GM19193 (cell line): ENCODE results near the gene ISLR.

Source experiments
- POLR2A ChIP-seq: IDR thresholded peaks from 4 replicates; pipeline ENCODE4 v1.6.1; 2011; ENCODE audit not compliant: insufficient read depth, insufficient read length; ENCODE audit errors: extremely low read depth

The ISLR gene

DNA sequence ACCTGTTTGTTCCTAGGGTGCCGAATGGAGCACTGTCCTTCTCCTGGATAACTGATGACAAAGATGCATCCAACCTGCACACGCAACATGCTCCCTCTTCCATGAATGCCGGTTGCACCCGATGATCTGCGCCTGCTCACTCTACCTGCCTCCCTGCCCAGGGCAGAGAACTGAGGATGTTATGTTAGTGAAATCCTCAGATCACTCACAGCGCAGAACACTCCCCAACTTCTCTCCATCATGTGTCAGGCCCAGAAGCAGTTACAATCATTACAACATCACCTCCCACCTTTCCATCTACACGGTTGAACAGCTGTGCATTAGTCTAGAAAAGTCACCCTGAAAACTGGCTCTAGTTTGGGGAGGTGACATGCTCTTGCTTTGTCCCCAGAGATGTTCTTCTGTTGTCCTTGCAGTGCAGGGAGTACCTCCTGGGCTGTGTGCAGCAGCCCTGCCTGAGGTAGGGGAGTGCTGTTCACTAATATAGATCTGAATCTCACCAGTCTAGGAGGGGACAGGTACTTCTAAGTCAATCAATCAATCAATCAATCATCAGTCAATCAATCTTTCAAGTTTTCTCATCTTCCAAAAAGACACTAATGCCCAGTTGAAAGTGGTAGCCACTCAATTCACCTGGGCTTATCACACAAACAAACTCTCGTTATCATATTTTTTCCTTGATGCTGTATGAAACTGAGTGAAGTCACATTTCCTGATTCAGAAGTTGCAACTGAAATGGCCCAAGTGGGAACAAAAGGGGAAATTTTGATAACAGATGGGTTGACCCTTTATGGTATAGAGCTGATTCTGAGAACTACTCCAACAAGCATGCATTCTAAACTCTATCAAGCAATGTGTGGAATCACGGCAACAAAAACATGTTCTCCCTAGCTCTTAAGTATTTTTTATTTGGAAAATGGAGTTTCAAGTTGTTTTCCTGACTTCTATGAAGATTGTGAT lies 15.4 kb upstream of the ISLR start:
- no peak for TF ChIP-seq POLR2A

DNA sequence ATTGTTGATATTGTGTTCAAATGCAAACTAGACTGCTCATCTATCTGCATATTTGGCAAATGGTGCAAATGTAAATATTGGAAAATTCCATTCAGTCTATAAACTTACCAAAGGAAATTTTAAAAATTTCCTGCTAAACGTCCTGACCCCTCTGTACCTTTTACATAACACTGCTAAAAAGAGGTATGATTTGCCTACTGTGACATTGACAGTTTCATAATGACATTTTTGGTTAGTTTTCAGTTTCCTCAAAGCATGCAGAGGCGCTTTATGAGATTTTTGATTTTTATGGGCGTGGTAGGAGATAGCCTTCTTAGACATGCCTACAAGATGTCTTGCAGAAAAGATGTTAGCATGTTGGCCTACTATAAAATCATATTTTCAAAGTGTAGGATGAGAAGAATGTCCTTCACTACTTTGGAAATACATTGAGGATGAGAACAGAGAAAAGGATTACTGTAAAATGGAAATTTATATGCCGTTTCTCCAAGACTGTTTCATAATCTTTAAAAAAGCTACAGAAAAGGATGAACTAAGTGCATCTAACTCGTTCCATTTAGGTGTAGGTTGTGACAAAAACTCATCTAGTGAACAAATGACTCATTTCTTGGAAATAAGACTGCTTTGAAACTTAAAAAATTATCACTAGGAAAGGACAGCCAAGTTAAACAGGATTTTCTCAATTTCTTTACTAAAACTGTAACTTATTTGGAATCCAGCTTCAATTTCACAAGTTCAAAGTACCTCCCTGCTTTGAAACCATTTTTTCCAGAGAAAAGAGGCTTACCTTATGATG lies 14.5 kb upstream of the ISLR start:
- TF ChIP-seq POLR2A, result no peak

DNA sequence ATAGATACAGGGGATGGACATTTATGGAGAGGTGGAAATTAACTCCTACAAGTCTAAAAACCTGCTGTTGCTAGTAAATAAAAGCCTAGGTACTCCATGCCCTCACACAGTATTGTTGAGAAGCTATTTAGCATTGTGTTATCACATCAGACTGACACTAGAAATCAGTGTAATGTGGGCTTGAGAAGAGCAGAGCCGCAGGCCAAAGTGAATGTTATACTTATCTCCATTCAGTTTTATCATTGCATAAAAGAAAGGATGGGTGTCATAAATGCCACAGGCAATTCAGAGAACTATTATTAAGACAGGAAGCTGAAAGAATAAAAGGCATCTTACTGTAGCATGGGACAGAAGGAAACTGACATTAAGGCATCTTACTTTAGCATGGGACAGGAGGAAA lies 13.7 kb upstream of the ISLR start:
- no peak for TF ChIP-seq POLR2A

DNA sequence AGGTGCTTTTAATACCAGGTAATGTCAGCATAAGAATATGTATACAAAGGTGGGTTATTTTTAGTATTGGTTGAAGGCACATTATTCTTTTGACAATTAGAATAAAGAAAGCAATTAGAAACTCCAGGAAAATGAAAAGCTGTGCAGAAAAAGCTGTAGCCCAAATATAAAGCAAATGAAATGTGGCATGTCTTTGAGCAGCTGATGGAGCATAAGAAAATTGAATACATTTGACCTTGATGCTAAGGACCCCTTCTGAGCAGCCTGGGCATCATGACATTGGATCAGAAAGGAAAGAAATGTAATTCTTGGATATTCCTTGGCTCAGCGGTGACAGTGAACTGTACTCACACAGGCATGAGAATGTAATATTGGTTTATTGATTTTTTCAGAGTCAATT lies 8.0 kb upstream of the ISLR start:
- TF ChIP-seq POLR2A, result no peak

DNA sequence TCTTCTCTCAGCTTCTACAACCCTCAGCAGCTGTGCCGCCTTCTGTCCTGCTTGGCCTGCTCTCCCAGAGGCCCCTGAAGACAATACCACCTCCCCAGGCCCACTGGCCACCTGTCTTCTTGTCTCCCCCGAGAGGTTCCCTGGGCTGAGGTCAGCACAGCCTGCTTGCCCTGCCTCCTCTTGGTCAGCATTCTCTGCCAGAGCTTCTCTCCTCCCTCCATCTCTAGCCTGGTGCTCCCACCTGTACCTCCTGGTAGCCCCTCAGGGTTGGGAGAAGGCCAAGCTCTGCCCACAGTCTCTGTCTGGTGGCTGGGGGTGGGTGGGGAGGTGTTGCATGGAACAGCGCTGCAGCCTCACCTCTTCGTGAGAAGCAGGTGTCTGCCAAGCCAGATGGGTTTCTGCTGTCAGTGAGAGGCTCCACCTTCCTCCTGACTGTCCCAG lies 5.6 kb upstream of the ISLR start:
- TF ChIP-seq POLR2A, result no peak

DNA sequence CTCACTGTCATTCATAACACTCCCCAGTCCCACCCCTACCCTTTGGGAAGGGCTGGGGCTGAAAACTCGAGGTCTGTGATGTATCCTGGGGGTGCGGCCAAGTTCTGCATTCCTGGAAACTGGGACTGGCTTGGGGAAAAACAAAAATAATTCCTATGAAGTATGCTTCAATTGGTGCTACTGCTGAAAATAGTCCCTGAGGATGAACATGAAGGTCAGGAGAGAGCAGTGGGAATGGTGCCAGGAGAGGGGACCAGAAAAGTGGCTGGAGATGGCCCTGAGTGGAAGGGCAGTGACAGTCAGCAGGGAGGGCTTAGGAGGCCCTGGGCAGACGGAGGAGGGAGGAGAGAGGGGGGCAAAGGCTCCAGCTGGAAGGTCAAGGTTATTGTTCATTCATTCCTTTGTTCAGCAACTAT lies 4.8 kb upstream of the ISLR start:
- TF ChIP-seq POLR2A, result no peak

DNA sequence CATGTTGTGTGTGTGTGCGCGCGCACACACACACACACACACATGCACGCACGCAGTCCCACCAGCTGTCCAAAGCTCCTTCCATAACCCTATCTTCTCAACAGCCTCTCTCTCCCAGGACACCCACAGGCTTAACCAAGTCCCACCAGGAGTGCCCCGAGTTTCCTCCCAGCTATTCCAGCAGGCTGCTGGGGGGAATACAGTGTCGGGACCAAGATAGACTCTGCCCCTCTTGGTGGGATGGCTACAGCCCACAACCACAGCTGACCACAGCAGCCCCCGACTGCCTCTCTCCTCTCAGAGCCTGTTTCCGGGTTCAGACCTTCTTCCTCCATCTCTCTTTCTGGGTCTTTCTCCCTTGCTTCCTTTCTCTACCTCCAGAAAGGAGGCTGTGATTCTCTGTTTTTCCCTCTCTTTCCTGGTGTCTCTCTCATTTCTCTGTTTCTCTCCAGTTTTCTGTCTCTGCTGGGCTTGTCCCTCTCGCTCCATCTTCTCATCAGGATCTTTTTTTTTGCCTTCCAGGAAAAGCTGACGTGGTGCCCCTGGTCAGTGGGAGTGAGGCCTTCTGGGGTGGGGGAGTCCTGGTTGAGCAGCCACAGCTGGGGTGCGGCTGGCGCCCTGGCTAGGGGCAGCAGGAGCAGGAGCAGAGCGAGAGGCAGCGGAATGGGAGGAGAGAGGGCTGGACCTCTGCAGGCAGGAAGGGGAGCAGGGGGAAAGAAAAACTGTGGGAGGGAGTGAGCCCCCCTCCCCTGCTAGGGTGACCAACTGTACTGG lies 3.3 kb upstream of the ISLR start:
- no peak for TF ChIP-seq POLR2A

DNA sequence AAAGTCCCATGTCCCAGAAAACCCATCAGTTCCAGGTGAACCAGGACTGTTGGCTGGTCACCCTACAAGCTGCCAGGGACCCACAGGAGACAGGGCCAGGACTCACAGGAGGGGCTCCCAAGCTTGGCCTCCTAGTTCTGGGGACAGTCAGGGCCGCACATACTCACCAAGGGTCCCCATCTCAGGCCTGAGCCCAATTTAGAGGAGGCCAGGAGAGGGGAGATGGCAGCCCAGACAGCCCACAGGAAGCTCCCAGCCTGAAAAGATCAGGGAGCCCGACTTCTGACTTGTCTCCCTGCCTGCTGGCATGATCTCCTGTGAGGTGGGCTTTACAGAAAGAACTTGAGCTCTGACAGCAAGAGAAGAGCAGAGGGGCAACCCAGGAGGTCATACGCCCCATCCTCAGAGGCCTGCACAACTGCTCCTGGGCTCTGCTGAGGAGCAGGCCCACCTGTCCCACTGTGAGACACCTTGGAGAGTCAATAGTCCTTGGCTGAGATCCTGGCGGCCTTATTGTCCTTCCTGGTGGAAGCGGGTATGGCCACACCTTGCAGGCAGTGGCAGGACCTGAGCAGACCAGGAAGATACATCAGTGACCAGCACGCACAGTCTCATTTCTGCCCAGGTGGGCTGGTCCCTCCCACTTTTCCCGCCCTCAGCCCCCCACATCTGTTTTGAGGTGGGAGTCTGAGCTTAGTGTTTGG lies 2.5 kb upstream of the ISLR start:
- no peak for TF ChIP-seq POLR2A

DNA sequence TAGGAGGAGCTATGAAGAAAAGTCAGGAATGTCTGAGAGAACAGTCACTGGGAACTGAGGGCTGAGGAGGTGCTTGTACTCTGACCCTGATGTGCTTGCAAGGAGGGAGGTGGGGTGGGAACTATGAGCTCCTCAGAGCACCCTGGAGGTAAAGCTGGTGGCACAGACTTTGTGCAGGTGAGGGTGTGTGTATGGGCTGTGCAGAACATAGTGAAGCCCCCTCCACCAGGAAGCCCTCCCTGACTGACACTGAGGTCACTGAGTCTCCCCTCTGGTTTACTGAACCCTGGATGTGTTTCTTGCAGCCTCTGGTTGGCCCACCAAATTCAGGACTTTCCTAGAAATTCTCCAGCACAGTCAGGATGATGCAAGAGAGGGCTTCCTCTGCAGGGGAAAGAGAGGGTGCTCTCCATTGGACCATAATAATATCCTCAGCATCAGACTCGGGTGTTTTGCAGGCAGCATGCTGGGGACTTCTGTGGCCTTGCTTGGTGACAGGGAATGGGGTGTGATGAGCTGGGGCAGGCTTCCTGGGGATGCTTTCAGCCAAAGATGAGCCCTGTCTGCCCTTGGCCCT lies 1.5 kb upstream of the ISLR start:
- TF ChIP-seq POLR2A, result no peak

DNA sequence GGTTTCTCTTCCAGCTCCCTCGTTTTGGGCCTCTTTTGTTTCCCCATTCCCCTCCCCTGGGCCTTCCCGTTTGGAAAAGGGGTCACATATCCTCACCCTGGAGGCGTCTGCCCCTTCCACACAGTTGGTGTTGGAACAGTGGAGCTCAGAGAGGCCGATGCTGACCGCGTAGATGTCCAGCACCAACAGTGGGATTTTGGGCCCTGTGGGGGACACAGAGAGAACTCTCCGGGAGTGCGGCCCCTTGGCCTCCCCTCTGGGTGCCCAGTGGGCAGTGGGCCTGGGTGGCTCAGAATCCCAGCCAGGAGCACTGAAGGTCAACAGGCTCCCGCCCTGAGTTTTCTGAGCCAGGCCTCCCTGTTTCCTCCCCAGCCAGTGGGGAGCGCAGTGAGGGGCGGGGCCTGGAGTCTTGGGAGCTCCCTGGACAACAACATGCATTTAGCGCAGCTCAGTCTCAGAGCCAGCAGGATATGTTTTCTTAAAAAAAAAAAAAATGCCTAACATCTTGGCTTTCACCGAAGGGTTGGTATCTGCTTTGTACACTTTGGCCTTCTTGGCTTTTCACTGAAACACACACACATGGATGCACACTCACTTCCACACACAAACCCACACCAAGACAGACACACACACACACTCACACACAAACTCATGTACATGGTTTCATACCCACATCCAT lies 670 bp upstream of the ISLR start:
- TF ChIP-seq POLR2A, result no peak

DNA sequence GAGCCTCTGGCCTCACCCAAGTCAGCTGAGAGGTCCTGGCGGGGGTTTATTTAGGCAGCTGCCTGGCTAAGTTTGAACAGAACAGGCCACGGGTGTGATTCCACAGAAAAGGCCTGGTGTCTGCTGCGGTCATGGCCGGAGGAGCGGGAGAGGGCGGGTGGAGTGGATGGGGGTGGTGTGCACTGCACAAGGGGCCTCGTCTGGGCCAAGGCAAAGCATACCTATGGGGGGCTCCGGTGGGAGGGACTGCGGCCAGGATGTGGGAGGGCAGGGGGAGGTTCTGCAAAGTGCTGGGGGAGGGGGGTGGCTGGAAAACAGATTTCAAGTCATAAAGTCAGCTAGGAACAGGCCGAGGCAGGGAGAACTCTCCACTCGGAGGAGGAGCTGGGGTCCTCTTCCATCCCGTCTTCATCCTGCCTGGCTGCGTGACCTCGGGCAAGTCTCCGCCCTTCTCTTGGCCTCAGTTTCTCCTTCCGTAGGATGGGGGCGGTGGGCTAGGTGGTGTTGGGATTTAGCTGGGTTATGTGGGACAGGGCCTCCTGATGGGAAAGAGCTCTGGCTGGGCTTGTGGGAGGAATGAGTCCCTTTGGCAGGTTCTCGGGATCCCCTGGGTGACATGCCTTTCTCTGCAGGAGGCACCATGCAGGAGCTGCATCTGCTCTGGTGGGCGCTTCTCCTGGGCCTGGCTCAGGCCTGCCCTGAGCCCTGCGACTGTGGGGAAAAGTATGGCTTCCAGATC lies 878 bp downstream of the ISLR start:
- no peak for TF ChIP-seq POLR2A

DNA sequence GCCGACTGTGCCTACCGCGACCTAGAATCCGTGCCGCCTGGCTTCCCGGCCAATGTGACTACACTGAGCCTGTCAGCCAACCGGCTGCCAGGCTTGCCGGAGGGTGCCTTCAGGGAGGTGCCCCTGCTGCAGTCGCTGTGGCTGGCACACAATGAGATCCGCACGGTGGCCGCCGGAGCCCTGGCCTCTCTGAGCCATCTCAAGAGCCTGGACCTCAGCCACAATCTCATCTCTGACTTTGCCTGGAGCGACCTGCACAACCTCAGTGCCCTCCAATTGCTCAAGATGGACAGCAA lies 1.4 kb downstream of the ISLR start:
- TF ChIP-seq POLR2A, result no peak

DNA sequence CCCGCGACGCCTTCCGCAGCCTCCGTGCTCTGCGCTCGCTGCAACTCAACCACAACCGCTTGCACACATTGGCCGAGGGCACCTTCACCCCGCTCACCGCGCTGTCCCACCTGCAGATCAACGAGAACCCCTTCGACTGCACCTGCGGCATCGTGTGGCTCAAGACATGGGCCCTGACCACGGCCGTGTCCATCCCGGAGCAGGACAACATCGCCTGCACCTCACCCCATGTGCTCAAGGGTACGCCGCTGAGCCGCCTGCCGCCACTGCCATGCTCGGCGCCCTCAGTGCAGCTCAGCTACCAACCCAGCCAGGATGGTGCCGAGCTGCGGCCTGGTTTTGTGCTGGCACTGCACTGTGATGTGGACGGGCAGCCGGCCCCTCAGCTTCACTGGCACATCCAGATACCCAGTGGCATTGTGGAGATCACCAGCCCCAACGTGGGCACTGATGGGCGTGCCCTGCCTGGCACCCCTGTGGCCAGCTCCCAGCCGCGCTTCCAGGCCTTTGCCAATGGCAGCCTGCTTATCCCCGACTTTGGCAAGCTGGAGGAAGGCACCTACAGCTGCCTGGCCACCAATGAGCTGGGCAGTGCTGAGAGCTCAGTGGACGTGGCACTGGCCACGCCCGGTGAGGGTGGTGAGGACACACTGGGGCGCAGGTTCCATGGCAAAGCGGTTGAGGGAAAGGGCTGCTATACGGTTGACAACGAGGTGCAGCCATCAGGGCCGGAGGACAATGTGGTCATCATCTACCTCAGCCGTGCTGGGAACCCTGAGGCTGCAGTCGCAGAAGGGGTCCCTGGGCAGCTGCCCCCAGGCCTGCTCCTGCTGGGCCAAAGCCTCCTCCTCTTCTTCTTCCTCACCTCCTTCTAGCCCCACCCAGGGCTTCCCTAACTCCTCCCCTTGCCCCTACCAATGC lies 2.0 kb downstream of the ISLR start:
- no peak for TF ChIP-seq POLR2A
